DMS 273 treated with DMSO at 0.1 percent for 48 hours (cell line): ENCODE data around the gene CEP295NL.

Experiments
- DNase-seq: peaks from one replicate; lab custom pipeline; 2025; lab: John Stamatoyannopoulos, UW

The CEP295NL gene

DNA sequence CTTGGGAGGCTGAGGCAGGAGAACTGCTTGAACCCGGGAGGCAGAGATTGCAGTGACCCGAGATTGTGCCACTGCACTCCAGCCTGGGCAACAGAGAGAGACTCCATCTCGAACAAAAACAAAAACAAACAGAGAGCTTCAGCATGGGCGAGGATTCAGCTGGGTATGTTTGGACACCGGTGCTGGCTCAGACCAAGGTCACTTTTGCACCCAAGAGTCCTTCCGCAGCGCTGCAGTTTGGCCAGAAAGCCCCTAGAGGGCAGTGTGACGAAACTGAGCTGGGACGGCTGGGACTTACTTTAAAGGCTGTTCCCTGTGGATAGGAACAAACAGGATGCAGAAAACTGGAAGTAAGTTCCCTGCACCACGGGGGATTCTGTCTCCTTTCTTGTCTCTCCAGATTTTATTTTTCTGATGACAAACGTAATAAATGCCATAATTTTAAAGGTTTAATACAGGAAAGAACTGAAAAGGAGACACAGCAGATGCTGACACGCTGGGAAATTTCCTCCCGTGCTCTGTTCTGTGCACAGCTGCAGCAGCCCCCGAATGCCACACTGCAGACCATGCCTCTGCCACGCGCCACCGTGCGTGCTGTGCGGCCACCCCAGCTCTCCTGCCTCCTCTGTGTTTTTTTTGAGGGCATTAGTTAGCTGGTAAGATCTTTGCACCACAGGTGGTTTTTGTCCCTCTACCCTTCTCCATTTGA is 37.2 kb downstream of the CEP295NL start:
- no peak for DNase-seq

DNA sequence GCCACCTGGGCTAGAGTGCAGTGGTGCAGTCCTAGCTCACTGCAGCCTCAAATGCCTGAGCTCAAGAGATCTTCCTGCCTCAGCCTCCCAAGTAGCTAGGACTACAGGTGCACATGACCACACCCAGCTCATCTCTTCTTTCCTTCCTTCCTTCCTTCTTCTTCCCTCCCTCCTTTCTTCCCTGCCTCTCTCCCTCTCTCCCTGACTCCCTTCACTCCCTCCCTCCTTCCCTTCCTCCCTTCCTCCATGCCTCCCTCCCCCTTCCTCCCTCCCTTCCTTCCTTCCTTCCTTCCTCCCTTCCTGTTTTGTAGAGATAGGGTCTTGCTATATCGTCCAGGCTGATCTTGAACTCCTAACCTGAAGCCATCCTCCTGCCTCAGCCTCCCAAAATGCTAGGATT is 38.9 kb downstream of the CEP295NL start:
- DNase-seq = no peak

DNA sequence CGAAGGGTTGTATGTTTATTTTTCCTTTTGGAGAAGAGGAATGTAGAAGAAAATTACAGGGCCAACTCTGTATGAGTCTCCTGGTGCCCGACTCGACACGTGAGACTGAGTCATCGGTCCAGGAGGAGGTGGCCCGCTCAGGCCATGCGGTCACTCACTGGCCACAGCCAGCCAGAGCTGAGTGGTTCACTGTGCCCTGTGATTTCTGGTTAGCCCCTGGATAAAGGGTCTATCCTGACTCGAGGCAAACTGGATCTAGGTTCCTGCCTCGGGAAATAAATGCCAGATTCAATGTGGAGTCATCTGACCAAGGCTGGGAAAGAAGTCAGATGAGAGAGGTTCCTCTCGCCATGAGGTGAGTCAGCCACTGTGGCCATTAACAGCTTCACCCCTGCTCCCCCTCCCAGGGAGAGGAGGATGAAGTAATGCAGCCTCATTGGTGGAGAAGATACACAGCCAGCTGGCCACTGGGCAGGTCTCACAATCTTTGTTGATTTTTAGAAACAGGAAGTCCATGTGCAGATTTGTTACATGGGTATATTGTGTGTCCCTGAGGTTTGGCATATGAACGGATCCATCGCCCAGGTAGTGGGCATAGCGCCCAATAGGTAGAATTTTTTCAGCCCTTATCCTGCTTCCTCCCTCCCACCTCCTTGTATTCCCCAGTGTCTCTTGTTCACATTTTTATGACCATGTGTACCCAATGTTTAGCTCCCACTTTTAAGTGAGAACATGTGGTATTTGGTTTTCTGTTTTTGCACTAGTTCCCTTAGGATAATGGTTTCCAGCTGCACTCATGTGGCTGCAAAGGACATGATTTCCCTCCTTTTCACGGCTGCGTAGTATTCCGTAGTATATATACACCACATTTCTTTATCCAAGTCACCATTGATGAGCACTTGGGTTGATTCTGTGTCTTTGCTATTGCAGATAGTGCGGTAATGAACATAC is 40.7 kb downstream of the CEP295NL start:
- DNase-seq = no peak

DNA sequence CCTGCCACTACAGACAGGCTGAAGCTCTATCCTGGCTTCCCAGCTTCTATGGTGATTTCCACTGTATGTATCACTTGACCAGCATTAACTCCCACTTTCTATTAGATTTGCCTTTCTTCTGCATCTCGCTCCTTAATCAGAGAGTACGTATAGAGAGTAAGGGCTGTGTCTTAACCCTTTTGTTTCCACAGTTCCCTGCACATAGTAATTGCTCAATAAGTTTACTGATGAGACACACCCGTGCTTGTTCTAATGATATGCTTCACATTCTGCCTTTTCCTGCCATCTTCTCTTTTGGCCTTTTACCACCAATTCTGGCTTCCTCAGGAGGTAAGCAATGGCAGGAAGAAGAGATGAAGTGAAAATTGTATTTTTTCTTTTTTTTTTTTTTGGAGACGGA is 41.8 kb downstream of the CEP295NL start:
- DNase-seq = no peak

DNA sequence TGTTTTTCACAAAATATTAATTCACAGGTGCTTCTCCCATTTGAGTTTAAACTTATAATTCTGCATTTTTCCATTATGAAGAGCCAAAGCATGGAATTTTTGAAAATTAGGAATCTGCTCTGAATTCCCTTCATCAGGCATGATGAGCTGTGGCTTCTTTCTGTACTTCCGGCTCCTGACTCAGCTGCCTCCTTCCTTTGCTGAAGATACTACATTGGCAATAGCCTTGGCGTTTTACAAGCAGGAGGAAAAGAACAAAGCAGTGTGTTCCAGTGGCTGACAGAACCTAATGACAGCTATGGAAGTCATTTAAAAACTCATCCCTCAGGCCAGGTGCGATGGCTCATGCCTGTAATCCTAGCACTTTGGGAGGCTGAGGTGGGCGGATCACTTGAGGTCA is 44.0 kb downstream of the CEP295NL start:
- no peak for DNase-seq

DNA sequence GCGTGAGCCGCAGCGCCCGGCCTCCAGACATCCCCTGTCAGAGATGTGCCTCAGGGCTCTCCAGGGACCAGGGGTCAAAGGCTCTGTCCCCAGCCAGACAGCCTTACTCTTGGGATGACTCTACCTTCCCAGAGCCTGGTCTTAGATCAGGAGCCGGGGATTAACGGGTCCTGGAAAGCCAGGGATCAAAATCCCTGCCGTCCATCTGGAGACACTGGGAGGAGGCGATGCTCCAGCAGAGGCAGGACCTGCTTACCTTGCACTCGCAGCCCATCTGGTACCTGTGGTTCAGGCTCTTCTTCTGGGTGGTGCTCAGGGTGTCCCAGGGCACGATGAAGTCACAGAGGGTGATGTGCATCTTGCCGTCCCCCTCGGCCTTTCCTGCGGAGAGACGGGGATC is 45.7 kb downstream of the CEP295NL start:
- no peak for DNase-seq

DNA sequence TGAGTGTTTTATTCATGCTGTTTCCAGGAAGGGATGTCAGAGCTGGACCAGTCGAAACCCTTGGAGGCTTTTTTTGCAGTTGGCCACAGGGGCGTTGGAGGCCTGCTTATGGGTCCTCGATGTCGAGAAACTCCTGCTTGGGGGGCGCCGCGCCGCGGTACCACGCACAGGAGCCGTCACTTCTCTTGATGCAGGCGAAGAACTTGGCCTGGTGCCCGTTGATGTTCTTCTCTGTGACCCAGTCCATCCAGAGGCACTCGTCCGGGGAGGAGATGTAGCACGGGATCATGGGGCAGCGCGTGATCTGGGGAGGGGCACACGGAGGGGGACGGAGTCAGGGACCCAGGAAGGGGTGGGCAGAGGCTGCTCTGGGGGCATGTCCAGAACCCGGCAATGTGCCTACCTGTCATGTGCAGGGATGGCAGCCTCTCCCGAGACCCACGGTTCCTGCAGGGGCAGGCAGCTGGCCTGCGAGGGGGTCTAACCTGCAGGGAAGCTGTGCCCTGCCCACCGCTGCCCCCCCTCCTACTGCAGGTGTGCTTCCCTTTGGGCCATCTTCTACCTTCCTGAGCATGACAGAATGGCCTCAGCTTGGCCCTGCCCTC is 47.3 kb downstream of the CEP295NL start:
- DNase-seq = no peak

DNA sequence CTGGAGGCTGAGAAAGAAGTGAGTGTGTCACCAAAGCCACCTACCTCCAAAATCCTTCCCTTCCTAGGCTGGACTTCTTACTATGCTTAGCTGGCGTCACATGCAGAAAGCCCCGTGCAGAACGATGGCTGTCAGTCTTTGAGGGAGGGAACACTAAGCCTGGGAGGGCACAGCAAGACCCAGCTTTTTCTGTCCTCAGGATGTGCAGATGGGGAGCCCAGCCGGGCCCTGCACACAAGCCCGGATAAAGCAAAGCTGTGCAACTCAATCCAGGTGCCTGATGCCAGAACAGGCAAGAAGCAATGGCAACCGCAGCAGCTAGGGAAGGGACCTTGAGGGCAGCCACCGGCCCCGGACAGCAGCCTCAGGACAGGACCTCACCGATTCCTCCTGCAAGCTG is 48.5 kb downstream of the CEP295NL start:
- no peak for DNase-seq

DNA sequence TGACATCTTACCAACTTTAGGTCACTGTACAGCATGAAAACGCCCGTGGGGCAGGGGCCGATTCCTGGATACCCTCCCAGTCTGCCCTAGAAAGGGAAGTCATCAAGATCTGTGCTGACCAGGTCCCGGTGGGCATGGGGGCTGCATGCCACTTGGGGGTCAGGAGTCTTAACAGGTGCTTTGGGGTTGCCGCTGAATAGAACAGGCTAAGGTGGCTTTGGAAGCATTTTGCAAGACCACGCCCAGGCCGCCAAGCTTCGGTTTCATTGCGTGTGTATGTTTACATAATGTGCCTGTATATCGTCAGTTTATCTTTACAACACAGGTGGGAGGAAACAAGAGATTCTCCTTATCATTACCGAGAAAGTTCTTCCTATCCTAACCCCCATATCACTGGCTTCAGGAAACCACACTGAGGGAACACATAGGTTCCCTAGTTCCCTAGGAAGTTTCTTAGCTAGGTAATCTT is 49.0 kb downstream of the CEP295NL start:
- no peak for DNase-seq

DNA sequence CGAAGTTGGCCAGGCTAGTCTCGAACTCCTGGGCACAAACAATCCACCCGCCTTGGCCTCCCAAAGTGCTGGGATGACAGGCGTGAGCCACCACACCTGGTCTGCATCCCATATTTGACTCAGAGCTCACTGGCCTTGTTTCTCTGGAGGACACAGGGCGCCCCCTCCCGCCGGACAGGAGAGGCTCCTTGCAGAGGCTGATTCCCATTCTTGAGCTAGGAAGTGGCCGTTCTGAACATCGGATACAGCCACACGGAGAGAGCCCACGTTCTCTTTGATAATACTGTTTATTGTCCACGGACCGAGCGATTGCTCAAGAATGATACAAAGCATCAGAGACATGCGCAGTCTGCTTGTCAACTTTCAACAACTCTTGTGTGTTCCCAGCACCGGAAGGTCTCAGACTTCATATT is 50.3 kb downstream of the CEP295NL start:
- no peak for DNase-seq

DNA sequence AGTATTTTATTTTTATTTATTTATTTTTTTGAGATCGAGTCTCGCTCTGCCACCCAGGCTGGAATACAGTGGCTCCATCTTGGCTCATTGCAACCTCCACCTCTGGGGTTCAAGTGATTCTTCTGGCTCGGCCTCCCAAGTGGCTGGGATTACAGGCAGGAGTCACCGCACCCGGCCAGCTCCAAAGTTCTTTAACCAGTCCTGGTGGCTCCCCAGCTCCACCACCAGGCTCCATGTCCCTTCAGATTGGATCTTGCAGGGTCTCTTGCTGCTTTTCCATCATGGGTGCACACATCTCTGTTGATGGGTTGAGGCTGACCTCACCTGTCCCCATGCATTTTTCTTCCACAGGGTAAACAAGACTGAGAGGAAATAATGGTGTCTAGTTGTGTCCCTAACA is 54.0 kb downstream of the CEP295NL start:
- DNase-seq = no peak

DNA sequence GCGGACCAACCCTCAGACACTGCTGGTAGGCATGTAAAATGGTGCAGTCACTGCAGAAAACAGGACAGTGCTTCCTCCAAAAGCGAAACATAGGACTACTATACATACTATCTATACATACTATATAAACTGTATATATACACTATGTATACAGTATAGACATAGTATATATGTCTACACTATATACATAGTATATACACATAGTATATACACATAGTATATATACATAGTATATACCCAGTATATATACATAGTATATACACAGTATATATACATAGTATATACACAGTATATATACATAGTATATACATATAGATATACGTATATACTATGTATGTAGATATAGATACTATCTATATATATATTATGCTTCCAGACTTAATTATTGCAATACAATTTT is 55.9 kb downstream of the CEP295NL start:
- DNase-seq = no peak

DNA sequence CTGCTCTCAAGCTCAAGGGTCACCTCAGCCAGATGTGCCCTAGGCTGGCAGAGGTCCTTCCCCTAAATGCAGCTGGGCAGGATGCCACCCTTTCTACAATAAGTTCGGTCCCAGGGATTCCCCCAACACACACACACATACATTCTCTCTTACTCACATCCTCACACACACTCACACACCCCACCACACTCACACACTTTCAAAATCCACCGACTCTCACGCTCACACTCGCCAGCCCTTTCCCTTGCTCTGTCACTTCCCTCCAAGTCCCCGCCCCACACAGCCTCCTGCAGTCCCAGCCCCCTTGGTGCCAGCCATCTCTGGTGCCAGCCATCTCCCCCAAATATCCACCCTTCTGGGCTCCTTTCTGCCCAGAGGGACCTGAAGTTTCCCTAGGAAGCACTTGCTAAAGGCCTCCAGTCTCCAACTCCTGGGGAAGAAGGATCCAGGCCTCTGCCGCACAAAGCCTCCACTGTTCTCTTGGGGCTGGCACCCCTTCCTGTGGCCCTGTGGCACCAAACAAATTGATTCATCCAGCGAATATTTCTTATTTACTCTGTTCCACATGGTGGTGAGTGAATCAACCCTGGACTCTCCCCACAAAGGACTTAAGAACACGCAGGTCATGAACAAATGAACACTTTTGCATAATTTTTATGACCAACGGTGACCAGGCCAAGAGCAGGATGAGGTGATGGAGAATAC is 58.5 kb downstream of the CEP295NL start:
- no peak for DNase-seq

DNA sequence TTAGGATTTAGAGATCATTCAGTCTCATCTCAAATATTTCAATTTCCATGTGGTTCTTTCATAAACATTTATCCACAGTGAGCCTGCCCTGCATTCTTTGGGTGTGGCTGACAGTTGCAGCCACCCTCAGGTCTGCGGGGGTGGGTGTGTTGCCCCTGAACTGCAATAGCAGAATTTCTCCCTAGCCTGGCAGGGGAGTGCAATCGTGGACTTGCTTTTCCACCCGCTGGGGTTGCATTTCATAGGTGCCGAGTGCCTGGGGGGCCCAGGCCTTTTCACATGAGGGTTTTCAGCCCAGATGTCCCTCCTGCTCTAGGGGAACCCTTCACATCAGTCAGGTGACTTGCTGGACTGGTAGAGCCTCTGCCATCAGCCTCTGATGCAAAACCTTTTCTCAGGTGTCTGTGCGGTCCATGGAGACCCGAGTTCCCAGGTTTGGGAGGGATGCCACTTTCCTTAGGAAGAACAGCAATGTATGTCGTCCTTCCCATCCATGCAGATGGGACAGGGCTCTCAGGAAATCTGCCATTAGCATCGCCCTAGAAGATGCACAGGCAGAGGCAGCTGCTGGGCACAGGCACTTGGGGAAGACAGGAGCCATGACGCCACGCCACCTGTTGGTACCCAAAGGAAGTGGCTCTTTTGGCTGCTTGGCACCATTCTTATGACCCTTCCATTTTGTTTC is 60.0 kb downstream of the CEP295NL start:
- DNase-seq = peak; percentile 62

DNA sequence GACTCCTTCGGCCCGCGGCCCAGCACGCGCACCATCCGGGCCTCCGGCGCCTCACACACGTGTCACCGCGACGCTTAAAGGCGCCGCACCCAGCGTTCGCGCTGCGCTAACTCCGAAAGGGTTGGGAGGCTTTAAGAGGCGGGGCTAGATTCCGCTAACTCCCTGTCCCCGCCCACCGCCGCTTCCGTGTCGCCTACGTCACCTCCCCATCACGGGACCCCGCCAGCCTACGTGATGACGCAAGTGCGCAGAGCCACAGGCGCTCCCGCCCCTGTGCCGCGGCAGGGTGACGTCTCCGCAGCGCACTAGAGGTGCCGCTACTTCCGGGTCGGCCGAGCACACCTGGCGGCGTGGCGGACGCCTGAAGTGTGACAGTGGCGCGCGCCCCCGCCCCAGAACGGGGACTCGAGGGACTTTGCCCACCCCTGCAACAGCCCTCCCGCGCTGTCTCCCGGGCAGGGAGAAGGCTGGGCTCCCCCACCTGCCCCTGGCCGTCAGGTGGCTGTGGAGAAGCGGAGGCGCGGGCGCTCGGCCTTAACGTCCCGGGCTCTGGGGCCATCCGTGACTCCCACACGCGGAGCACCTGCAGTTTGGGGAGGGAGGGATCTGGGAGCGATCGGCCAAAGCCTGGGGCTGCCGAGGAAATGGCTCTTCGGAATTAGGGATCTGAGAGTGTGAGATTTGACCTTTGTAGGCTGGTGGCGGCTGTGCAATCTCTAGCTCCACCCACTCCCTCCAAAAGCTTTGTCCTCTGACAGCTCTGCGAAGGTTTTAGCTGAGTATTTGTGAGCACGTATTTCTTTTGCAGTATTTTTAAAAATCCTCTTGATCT is 62.0 kb downstream of the CEP295NL start, which contains the start of gene USP36:
Gene USP36 (minus strand): TSS at position 35 of the 832 bp plus-strand sequence. CDS start 4,451 bp downstream, outside the sequence.
- DNase-seq = peak; percentile 93
